Body of pancreas (tissue), 4 donors: ENCODE data around the gene ATP2C2.

Experiments used
- POLR2A ChIP-seq, 3 donors: fragments of 450-650 bp; IDR thresholded peaks; one replicate each; pipeline ENCODE4 v1.6.1; 2016; ENCODE audit warnings: antibody characterized with exemption in 3 of 3, mild to moderate bottlenecking in 2 of 3
- TF ChIP-seq, protein P1 (sequence below), 7 experiments: fragments of 450-650 bp in 4 of 7; fragments of 200-600 bp in 3 of 7; sonication (generic) in 3 of 7; IDR thresholded peaks; one replicate each; pipeline ENCODE4 v1.5.1; 2016 to 2019; ENCODE audit warnings: antibody characterized with exemption in 7 of 7

DNA sequence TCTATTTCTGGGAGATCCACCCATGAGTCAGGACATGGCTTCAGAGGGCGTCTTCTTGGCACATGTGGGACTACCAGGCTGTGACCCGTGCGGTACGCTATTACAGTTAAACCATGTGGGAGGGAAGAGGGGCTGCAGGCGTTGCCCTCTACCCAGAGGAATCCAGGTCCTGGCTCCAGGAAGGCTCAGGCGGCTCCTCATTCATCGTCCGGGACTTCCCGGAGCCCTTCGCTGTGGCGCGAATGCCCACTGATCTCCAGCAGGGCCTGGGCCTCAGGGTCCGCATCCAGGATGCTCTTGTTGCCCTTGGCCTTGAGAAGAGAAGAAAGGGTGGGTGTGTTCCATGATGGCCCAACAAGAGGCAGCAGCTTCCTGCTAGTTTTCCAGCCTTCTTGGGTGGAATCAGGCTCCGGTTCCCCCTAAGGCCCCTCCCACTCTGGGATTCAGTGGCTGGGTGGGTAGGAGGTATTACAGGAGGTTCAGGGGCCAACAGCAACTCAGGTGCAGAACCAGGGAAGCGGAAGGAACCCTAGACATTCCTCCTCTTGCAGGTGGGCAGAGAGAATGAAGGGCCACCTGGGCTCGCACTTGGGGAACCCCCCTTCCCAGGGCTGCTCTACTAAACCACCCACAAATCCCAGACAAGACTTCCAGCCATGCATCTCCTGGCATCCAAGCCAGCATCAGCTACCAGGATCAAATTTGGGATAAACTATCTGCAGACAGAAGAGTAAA lies 111.5 kb downstream of the ATP2C2 start:
- no peak for TF ChIP-seq POLR2A (IDR thresholded peaks at IDR 0.05)
- TF ChIP-seq, protein P1, sequence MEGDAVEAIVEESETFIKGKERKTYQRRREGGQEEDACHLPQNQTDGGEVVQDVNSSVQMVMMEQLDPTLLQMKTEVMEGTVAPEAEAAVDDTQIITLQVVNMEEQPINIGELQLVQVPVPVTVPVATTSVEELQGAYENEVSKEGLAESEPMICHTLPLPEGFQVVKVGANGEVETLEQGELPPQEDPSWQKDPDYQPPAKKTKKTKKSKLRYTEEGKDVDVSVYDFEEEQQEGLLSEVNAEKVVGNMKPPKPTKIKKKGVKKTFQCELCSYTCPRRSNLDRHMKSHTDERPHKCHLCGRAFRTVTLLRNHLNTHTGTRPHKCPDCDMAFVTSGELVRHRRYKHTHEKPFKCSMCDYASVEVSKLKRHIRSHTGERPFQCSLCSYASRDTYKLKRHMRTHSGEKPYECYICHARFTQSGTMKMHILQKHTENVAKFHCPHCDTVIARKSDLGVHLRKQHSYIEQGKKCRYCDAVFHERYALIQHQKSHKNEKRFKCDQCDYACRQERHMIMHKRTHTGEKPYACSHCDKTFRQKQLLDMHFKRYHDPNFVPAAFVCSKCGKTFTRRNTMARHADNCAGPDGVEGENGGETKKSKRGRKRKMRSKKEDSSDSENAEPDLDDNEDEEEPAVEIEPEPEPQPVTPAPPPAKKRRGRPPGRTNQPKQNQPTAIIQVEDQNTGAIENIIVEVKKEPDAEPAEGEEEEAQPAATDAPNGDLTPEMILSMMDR (IDR thresholded peaks at IDR 0.05): no peak
